Retinal pigment epithelial cell (primary cell): ENCODE data around the gene AP4E1.
"Not testable (repeated sequence)": the region's sequence is repeated elsewhere in the genome, so short reads cannot be mapped to it uniquely, and the experiment has no call there.

Source experiments
- DNase-seq: peaks from one replicate; pipeline ENCODE4 v3.0.0-alpha.2; 2010; ENCODE audit warnings: low read depth
- H3K4me3 ChIP-seq: 2 replicates; pipeline ENCODE4 v1.5.1; 2011; ENCODE audit warnings: mild to moderate bottlenecking, low read length, control low read depth, moderate library complexity
- TF ChIP-seq, protein P1 (sequence below): conservative IDR thresholded peaks from 2 replicates; pipeline ENCODE4 v1.5.1; 2011; ENCODE audit warnings: low read depth, low read length, control low read depth, inconsistent platforms

The AP4E1 gene

DNA sequence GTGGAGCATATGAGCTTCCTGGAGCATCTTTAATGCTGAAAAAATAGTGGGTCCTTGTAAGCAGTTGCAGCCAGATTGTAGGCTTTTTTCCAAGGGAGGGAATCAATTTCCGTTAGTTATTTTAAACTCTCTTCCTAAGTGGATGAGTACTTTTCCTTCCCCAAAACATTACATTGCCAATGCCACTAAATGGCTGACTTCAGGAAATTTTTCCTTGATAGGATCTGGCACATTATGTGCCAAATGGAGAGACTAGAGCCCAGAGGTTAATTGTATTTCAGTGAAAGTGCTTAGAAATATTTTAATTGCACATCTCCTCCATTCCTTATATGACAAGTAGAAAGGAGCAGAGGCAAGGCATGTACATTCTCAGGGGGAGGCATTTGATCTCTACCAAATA lies 102.7 kb downstream of the AP4E1 start:
- no peak for DNase-seq
- TF ChIP-seq, protein P1, sequence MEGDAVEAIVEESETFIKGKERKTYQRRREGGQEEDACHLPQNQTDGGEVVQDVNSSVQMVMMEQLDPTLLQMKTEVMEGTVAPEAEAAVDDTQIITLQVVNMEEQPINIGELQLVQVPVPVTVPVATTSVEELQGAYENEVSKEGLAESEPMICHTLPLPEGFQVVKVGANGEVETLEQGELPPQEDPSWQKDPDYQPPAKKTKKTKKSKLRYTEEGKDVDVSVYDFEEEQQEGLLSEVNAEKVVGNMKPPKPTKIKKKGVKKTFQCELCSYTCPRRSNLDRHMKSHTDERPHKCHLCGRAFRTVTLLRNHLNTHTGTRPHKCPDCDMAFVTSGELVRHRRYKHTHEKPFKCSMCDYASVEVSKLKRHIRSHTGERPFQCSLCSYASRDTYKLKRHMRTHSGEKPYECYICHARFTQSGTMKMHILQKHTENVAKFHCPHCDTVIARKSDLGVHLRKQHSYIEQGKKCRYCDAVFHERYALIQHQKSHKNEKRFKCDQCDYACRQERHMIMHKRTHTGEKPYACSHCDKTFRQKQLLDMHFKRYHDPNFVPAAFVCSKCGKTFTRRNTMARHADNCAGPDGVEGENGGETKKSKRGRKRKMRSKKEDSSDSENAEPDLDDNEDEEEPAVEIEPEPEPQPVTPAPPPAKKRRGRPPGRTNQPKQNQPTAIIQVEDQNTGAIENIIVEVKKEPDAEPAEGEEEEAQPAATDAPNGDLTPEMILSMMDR, result no peak
- H3K4me3 ChIP-seq, result no peak overlapping the region

DNA sequence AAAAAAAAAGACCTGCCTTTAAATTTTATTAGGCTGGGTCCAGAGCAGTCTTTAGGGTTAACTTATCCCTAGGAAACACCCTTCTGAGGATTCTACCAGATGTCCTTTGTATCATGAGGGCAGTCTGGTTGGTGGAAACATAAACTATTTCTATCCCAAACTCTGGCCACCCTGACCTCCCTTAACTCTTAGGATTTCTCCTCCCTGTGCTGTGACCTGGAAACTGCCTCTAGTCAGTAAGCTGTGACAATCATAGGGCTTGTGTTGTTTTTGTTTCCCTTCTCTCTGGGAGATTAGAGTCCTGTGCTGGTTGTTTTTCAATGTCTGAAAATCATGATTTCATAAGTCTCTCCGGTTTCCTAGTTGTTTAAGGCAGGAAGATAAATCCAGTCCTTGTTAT lies 108.1 kb downstream of the AP4E1 start:
- TF ChIP-seq, protein P1, result no peak
- H3K4me3 ChIP-seq, result no peak overlapping the region
- no peak for DNase-seq

DNA sequence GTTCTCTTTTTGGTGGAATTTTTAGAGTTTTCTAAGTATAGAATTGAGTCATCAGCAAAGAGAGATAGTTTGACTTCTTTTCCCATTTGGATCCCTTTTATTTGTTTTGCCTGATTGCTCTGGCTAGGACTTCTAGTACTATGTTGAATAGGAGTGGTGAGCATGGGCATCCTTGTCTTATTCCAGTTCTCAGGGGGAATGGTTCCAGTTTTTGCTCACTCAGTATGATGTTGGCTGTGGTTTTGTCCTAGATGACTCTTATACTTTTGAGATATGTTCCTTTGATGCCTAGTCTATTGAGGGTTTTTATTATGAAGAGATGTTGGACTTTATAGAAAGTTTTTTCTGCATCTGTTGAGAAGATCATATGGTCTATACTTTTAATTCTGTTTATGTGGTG lies 113.7 kb downstream of the AP4E1 start:
- TF ChIP-seq, protein P1, result no peak
- DNase-seq, result no peak

DNA sequence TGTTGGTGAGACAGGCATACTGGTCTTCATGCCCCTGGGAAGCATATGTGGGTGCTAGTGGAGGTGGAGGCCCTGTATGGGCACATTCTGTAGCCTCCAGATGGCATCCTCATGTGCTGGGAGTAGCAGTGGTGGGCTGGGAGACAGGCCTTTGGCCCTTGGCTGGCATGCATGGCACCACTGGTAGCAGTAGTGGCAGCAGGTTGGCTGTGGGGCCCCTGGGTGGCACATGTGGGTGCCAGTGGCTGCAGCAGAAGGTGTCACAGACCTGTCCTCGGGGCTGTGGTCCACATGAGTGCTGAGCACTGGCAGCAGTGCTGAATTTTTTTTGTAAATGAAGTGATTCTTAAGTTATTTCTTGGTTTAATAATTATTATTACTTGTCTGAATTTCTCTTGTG lies 115.0 kb downstream of the AP4E1 start:
- TF ChIP-seq, protein P1, result no peak
- no peak for DNase-seq
- H3K4me3 ChIP-seq, result no peak overlapping the region

More for the DNA sequence above, 113.7 kb downstream of the AP4E1 start:
- H3K4me3 ChIP-seq, result no peak overlapping the region

DNA sequence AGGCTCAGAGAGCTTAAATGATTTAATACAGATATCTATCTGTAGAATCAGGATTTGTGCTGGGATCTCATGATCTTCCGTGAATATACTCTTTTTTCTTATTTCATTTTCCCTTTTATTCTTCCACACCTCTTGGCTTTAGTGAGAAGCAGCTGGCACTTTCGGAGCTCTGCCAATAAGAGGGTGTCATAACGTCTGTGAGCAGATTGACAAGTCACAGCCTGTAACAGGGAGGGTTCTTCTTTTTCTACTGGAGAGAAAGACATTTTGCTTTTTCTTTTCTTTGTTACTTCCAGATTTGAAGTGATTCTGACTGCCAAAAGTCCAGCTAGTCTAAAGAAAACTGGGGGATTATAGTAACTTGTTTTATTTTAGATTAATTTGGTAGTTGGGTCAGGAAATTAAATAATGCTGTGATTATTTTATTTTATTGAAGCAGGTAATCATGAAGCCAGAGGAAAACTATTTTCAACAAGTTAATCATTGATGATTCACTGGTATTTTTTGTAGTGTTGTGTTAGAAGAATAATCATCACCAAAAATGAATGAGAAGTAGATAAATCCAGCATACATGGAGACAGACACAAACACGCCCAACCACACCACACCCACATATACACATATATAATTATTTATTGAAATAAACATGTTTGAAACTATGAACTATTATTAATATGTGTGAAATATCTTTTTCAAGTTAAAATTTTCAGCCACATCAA lies 116.4 kb downstream of the AP4E1 start:
- H3K4me3 ChIP-seq, result no peak overlapping the region
- DNase-seq, result no peak
- TF ChIP-seq, protein P1, result no peak

DNA sequence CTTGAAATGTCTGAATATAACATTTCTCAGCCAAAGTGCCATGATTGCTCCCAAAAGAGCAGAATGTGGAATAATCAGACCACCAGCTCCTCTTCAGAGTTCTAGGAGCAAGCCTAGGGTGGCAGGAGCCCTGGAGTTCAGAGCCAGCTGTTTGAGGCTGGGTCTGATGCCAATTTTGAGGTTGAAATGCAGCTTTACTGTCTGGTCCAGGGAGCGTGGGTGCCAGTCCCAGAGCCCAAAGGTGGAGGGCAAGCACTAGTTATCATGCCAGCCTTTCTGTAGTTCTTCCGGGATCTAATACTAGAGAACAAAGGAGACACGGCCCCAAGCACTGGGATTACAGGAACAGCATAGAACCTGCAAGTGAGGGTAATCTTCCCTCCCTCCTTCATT lies 117.0 kb downstream of the AP4E1 start:
- TF ChIP-seq, protein P1, result no peak
- DNase-seq, result no peak
- no peak overlapping the region for H3K4me3 ChIP-seq

DNA sequence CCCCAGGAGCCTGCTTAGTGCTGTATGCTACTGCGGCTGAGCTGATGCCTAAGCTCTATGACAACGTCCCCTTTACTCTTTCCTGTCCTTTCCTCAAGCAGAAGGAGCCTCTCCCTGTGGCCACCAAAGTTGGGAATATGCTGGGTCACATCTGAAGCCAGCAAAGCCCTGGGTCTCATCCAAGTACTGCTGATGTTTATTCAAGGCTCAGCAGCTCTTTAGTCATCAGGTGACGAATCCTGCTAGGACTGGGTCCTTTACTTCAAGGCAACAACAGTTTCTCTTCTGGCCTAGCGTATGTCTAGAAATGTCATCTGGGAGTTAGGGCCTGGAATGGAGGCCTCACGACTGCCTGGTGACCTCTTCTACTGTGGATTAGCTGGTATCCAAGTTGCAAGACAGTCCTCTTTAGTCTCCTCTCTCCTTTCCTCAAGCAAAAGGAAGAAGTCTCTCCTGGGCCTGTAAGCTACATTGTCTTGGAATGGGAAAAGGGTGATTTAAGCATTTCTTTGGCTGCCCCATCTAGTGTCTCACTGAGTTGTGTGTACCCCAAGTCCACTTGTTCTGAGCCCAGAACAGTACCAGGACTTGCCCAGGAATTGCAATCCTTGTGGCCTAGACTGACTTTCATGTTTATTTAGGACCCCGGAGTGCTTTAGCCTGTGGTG lies 122.3 kb downstream of the AP4E1 start:
- DNase-seq, result no peak
- H3K4me3 ChIP-seq, result no peak overlapping the region
- TF ChIP-seq, protein P1, result no peak

DNA sequence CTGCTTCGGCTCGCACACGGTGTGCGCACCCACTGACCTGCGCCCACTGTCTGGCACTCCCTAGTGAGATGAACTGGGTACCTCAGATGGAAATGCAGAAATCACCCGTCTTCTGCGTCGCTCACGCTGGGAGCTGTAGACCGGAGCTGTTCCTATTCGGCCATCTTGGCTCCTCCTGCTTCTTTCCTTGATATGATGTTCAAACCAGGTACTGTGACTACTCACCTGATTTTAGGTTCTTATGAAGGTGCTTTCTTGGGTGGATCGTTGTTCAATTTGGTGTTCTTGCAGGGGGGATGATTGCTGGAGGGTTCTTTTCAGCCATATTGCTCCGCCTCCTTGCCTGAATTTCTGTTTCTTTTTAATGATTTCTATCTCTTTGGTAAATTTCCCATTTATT lies 129.0 kb downstream of the AP4E1 start:
- not testable (repeated sequence) for DNase-seq, H3K4me3 ChIP-seq
